GM19395 (cell line): ENCODE results near the gene DEAF1.

ENCODE experiments used
- ATAC-seq: cut with Tn5 transposase; IDR thresholded peaks from one replicate; pipeline ENCODE4 v1.9.1; 2021; ENCODE audit warnings: mild to moderate bottlenecking, moderate library complexity; ENCODE audit not compliant: unreplicated experiment

Gene DEAF1

GRCh38 chr11:722346-722811 lies 27.4 kb upstream of the DEAF1 start:
- no peak for ATAC-seq

DNA sequence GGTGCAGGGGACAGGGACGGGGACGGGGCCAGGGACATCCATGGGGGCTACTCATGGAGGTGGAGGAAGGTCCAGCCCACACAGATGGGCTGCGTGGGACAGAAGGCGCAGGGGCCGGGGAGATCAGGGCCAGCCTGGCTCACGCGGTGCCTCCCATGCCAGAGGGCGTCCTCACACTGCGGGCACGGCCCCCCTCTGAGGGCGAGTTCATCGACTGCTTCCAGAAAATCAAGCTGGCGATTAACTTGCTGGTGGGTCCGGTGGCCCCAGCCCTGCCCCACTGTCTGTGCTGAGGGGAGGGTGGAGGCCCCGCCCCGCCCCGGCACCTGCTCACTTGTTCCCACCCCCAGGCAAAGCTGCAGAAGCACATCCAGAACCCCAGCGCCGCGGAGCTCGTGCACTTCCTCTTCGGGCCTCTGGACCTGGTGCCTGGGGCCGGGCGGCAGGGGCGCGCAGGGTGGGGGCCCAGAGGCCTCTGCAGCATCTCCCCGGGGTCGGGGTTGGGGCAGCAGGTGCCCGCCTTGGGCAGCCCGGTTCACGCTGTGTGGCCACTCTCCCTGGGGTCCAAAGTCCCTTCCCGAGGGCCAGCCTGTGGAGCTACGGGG lies 26.8 kb upstream of the DEAF1 start:
- no peak for ATAC-seq

GRCh38 chr11:721247-721740 lies 26.3 kb upstream of the DEAF1 start:
- ATAC-seq, result no peak

- no peak for ATAC-seq
Observed at GRCh38 chr11:720642-721246, 25.7 kb upstream of the DEAF1 start.

DNA sequence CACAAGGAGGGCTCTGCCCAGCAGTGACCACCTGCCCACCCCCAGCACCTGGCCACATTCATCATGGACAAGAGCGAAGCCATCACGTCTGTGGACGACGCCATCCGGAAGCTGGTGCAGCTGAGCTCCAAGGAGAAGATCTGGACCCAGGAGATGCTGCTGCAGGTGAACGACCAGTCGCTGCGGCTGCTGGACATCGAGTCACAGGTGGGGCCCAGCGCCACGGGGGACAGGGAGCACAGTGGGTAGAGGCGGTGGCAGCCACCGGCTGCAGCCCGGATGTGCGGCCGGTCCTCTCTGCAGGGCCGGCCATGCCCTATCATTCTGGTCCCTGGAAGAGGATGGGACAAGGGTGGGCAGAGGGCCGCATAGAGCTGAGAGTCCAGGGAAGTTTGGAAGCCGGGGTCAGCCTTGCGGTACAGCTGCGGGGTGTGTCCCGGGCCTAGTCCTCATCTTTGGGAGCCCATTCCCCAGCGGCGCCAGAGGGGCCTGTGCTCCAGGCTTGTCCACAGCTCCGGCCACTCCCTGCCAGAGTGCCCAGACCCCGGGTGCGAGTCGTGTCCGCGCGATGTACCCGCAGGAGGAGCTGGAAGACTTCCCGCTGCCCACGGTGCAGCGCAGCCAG lies 25.1 kb upstream of the DEAF1 start:
- no peak for ATAC-seq

- ATAC-seq, result no peak
Observed at GRCh38 chr11:719214-720016, 24.4 kb upstream of the DEAF1 start.

- ATAC-seq, result no peak
Observed at GRCh38 chr11:714436-714835, 19.4 kb upstream of the DEAF1 start.

GRCh38 chr11:709109-709997 lies 14.3 kb upstream of the DEAF1 start:
- ATAC-seq, result no peak

- ATAC-seq, result no peak
Observed at GRCh38 chr11:708511-708910, 13.5 kb upstream of the DEAF1 start.

DNA sequence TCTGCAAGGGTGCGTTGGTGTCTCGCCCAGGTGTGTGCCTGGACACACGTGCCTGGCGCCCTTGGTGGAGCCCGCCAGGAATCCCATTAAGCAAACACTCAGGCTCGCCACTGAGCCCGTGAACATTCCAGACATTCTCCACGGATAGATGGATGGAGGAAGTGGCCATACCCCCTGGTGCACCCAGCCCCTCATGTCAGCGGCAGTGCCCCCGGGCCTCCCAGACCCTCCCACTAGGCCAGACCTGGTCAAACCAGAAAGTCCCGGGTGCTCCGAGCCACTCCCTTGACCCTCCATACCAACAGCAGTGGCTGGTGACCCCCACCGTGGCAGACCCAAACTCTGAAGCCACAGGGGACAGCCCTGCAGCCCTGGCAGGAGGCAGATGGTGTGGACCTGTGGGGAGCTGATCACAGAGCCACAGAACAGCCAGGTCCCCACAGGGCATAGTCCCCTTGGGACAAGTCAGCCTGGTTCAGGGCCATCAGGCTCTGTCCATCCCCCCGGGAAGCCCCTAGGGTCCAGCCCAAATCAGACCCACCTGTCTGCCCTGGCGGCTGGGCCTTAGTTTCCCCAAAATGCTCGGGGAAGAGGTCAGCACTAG lies 12.9 kb upstream of the DEAF1 start:
- ATAC-seq, result no peak

DNA sequence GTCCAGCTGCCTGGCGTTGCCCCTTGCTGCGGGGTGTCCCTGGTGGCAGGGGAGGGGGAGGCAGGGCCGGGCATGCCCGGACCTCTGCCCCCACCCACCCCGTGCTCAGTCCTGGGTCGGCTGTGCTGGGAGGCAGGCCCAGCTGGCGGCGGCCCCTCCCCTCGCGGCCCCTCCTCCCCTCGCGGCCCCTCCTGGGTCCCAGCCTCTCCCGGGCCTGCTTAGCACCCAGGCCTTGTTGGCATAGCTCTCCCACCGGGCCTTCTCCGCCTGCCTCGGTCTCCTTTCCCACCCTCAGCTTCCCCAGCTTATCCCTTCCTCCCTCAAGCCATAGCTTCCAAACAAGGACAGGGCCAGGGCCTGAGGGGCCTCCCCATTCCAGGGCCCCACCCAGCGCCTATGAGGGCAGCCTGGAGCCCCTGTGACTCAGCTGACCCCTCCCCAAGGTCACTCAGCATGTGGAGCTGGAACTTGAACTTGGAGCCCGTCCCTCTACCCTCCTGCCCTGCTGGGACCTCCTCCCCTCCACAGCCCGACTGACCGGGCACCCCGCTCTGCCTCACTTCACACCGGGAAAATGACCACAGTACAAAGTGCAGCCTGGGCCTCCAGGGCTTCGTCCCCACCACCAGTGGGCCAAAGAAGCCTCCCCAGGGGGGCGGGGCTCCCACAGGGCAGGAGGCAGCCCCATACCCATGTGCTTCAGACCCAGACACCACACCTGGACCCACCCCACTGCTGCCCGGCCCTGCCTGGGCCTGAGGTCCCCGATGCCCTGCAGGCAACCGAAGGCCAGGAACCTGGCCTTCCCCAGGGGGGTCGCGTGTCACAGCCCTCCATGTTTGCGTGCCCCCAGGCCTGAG lies 12.2 kb upstream of the DEAF1 start:
- ATAC-seq, result no peak

GRCh38 chr11:706439-706956 lies 11.5 kb upstream of the DEAF1 start:
- no peak for ATAC-seq

DNA sequence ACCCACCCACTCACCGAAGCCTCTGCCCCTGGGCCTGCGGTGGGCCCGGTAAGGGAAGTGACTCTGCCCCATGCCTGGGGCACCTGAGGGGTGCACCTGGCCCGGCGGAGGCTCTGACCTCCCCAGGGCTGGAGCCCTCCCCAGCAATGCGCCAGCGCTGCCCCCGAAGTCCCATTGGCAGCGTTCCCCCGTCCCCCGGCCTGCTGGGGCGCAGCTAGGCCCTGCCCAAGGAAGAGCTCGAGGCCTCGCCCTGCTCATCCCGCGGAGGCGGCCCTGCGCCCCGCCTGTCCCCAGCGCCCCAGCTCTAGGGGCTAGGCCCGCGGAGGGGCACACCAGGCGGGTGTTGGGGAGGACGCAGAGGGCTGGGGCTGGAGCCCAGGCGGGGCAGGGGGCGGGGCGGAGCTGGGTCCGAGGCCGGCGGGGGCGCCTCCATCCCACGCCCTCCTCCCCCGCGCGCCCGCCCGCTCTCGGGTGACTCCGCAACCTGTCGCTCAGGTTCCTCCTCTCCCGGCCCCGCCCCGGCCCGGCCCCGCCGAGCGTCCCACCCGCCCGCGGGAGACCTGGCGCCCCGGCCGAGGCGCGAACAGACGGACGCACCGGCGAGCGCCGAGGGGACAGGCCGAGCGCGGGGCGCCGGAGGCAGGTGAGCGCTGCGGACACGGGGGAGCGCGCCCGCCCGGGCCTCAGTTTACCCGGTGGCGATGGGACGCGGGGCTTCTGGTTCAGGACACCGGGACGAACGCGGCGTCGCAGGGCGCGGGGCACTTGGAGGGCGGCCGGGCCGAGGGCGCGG lies 10.8 kb upstream of the DEAF1 start, which contains the start of gene EPS8L2:
Gene EPS8L2 (plus strand): TSS at position 586 of the 793 bp plus-strand sequence. CDS start 3,177 bp downstream, outside the sequence.
- ATAC-seq, result no peak

DNA sequence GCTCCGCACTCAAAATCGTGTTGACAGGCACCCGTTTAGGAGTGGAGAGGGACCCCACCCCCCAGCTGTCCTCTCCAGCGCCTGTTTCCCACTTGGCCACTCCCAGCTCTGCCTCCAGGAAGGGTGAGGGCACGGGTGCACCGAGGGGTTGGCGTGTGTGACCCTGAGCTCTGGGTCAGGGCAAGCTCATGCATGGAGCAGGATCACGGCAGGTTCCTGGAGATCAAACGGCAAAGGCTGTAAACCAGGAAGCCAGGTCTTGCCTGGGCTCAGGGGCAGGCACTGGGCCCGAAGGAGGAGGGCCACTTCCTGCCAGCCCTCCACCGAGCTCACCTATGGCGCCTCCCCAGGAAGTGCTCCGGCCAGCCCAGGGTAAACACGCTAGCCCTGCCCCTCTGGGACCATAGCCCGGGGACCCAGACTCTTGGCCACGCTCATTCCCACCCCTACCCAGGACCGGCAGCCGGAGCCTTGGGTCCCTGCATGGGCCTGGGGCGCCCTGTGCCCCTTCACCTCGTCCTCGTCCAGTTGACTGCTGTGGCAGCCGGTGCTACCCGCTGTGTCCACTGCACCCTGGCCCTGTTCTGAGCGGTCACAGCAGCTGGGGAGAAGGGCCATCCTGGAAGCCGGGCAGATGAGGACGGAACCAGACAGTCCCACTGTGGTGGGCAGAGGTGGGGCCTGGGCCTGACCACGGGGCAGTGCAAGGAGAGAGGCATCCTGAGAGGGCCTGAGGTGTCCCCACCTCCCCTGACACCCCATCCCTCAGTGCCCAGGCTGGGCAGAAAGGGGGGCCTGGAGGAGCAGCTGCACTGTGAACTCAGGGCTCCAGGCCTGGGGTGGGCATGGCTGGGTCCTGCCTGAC lies 10.0 kb upstream of the DEAF1 start:
- no peak for ATAC-seq

DNA sequence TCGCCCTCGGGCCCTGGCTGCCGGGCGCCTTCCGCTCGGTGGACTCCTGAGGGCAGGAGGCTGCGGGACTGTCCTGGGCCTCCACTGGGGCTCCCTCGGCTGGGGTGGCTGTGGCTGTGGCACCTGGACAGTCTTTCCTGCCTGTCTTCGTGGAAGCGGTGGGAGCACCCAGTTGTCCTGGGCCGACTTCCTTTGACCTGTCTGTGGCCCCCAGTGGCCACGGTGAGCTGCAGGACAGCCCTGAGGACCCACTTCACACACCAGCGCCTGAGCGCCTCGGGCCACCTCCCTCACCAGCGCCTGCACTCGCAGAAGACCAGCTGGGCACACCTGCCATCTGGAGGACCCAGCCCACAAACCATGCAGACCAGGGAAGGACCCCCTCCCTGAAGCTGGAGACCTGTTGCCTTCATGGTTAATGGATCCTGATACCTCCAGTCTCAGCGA lies 9.2 kb upstream of the DEAF1 start:
- ATAC-seq, result no peak

- no peak for ATAC-seq
Observed at GRCh38 chr11:703506-703905, 8.5 kb upstream of the DEAF1 start.
